NCI-H2171 treated with DMSO at 0.1 percent for 48 hours (cell line): ENCODE measurements around the gene OR14A16.

Experiments
- DNase-seq: peaks from one replicate; lab custom pipeline; 2025; lab: John Stamatoyannopoulos, UW

OR14A16 gene

GRCh38 chr1:247824023-247824422 is at the start of gene OR14A16:
Gene OR14A16 (minus strand): TSS chr1:247824119. CDS start chr1:247815729, 8,390 bp downstream.
- DNase-seq, result no peak

GRCh38 chr1:247865416-247865815 is 41.5 kb upstream of the OR14A16 start:
- no peak for DNase-seq

DNA sequence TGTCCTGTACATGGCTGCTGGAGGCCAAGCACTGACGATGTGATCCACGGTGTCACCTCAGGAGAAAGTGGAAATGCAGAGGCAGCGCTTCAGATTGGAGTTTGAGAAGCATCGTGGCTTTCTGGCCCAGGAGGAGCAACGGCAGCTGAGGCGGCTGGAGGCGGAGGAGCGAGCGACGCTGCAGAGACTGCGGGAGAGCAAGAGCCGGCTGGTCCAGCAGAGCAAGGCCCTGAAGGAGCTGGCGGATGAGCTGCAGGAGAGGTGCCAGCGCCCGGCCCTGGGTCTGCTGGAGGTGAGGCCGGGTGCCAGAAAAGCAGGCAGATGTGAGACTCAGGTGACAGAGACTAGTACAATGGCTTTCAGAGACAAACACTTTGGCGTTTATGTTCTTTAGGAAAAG is 40.7 kb upstream of the OR14A16 start:
- DNase-seq, result no peak

- no peak for DNase-seq
Observed at GRCh38 chr1:247862756-247863155, 38.8 kb upstream of the OR14A16 start.

DNA sequence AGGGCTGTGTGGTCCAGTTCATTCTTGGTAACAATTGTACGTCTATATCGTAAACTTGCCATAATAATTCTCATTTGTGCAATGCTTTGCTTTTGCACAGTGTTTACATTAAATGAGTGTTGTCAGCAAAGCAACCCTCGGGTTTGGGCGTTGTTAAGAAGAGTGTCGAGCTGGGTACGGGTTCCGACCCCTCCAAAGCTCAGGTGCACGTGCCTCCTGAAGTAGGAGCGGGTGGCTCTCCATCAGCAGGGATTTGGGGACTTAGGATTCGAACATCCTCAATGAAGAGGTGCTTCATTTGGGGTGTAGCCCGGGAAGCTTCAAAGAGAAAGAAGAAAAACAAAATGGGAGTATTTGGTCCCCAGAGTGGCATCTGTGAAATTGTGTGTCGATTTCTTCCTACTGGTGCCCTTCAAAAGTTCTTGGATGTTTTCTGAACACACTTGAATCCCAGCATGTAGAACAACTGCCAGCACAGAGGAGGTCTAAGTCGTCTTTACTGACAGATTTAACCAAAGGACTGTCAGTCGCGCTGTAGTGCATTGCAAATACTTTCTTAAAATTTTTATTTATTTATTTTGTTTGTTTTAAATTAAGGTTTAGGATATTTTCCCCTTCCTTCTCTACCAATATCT is 34.2 kb upstream of the OR14A16 start:
- no peak for DNase-seq

DNA sequence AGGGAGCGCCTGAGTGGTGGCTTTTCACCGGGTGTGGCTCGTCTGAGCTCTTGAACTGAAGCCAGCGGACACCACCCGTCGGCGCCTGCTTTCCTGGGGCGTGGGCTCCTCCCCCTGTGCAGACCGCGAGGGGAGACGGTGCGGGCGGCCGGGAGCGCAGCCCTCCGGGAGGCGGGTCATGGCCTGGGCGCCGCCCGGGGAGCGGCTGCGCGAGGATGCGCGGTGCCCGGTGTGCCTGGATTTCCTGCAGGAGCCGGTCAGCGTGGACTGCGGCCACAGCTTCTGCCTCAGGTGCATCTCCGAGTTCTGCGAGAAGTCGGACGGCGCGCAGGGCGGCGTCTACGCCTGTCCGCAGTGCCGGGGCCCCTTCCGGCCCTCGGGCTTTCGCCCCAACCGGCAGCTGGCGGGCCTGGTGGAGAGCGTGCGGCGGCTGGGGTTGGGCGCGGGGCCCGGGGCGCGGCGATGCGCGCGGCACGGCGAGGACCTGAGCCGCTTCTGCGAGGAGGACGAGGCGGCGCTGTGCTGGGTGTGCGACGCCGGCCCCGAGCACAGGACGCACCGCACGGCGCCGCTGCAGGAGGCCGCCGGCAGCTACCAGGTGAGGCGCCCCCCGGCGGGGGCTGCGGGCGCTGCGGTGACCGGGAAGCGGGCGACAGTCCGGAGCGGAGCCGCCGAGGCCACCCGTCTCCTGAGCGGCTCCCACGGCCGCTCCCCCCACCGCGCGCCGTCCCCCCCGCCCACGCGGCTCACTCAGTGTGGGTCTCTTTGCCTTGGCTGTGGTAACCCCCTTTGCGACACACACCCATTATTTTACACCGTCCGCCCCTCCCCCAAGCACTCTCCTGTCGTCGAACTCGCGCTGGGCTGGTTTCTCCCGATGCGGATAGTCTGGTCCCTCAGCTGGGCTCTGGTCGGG is 33.4 kb upstream of the OR14A16 start, which contains the start of gene TRIM58:
TRIM58 (plus strand) TSS at position 119 of the 916 bp plus-strand sequence; CDS start at position 179, 60 bp downstream.
- no peak for DNase-seq

GRCh38 chr1:247855911-247856310 is 32.0 kb upstream of the OR14A16 start:
- DNase-seq, result no peak

- DNase-seq, result no peak
Observed at GRCh38 chr1:247854899-247855545, 31.1 kb upstream of the OR14A16 start.

GRCh38 chr1:247849616-247850015 is 25.7 kb upstream of the OR14A16 start:
- DNase-seq, result no peak

DNA sequence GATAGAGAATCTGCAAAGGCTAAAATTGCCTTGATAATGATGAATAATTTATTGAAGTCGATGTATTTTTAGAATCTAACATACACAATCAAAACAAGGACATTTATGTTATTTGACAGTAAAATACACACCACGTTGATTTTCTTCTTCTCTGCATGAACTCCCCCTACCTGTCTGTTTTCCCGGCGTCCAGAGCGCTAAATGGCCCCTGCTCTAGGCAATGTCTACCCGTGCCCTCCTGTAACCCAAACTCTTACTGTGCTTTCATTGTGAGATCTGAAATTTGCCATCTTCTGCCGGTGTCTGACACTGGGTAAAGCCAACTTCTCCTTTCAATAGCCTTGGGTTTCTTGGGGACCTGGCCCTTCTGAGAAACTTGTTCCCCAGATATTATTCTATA is 24.4 kb upstream of the OR14A16 start:
- no peak for DNase-seq

- no peak for DNase-seq
Observed at GRCh38 chr1:247845693-247846017, 21.7 kb upstream of the OR14A16 start.

GRCh38 chr1:247845011-247845692 is 21.2 kb upstream of the OR14A16 start:
- DNase-seq, result no peak

DNA sequence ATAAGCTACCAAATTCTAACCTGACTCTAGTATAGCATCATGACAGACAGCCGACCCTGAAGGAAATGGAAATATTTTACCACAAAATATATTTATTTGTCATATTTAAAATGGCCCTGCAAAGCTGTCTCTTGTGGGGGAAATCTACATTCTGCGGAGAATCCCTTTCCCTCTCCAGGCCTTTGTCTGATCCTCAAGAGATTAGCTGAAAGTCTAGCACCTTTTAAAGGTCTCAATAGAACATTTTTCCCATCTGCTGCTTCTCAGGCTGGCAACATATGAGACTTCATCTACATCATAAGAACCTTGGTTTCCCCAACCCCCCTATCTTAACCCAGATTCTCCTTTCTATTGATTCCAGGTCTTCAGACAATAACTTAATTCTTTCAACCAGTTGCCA is 19.5 kb upstream of the OR14A16 start:
- no peak for DNase-seq

GRCh38 chr1:247841796-247842195 is 17.9 kb upstream of the OR14A16 start, which contains the start of gene OR11L1:
Gene OR11L1 (minus strand): TSS chr1:247841896. CDS start chr1:247841896, 0 bp downstream.
- no peak for DNase-seq

DNA sequence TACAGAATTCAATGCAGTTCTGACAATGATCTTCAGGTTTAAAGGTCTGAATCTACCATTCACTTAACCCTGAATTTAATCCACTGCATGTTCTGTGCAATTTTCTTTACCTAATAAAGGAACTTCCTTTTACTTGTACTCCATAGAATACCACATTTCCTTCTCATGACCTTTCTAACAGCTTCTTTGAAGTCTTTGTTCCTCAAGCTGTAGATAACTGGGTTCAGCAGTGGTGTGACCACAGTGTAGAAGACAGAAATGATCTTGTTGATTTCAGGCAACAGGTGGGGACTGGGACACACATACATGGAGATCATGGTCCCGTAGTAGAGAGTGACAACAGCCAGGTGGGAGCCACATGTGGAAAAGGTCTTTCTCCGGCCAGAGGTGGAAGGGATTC is 16.9 kb upstream of the OR14A16 start:
- DNase-seq, result no peak

DNA sequence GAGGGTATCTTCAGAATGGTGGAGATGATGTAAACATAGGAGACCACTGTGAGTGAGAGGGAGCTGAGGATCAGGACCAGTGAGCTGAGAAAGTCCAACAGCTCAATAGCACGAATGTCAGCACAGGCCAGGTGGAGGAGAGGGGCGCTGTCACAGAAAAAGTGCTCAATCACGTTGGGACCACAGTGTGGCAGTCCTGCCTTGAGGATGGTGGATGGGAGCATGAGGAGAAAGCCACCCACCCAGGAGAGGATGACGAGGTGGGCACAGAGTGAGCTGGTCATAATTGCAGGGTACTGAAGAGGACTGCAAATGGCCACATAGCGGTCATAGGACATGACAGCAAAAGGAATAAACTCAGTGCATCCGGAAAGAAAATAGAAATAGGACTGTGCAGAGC is 9.7 kb upstream of the OR14A16 start:
- DNase-seq, result no peak

DNA sequence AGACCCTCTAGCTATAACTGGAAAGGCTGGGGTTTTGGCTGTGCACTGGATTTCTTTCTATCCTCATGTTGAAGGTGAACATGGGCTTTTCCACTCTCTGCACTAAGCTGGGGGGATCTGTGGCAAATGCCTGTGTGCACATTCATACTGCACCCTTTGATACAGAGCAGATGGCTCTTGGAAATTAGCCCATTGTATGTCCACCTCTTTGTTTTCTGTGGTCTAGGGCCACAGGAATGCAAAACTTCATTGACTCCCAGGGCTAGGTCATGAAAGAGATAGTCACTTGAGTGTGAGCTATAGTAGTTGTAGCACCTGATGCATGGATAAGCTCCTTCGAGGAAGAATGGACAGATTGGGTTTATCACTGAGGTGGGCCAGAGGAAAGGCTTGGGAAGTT is 5.7 kb upstream of the OR14A16 start:
- DNase-seq, result no peak

DNA sequence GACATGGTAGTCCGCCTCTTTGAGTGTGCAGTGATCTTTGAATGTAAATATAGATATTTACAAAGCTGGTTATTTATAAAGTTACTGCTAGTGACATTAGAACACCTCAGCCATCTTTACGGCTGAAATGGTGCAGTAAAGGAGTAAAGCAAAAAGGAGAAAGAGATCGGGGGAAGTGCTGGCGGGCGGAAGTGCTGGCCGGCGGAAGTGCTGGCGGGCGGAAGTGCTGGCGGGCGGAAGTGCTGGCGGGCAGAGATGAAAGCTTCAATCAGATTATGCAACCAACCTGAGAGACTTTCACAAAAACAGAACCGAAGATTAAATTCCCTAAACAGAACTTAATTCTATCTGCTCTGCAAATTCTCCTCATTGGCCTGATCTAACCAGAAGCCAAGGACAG is 1.4 kb upstream of the OR14A16 start:
- no peak for DNase-seq

DNA sequence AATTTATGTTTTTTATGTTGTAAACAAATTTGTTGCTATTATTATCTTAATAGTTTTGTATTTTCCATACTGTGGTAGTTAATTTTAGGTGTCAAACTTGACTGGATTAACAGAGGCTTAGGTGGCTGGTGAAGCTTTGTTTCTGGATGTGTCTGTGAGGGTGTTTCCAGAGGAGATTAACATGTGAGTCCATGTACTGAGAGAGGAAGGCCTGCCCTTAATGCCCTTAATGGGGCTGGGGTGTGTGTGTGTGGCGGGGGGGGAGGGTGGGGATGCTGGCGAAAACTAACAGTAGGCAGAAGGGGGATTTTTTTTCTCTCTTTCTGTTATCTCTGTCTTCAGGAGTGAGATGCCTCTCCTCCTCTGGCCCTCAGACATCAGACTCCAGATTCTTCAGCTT is 1.9 kb downstream of the OR14A16 start:
- no peak for DNase-seq

DNA sequence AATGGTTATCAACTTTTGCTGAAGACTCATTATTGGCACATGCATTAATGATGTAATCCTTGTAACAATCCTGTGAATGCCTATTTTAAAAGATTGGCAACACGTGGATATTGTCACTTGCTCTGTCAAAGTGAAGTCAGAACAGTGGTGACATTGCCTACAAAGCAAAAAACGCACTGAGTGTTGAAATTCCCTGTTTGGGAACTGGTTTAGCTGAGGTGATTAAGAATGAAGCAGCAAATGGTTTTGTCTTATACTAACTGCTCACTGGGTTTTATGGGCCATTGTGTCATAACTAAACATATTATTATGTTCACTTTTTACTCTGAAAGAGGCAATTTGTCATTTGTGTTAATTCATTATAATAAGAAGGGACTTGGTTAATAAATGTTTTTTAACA is 11.3 kb downstream of the OR14A16 start:
- no peak for DNase-seq

DNA sequence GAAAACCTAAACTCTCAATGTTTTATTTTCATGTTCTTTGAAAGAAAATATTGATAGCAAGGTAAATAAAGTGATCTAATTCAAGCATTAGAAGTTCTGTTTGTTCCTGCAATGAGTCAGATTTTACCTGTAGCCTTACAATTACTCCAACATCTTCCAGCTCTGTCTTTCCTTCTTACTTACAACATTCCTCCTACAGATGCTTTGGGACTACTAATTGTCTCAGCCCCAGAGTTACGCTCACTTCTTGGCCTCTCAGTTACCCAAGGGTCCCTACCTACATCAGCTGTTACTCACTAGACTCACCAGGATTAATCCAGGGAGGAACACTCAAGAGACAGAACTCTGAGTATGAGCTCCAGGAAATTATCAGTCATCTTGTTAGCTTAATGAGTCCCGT is 26.4 kb downstream of the OR14A16 start:
- no peak for DNase-seq

- no peak for DNase-seq
Observed at GRCh38 chr1:247769603-247770002, 54.3 kb downstream of the OR14A16 start.
